HCT116 (cell line): ENCODE data around the gene IL36A. TPM values are rescaled to one million over a fixed set of nuclear protein-coding genes. Genes with fewer than 3 reads are reported as not detected.

Source experiments
- ATAC-seq: fragments of 200-7000 bp; cut with Tn5 transposase; 2 replicates; pipeline ENCODE4 v1.9.1; 2020; ENCODE audit warnings: mild to moderate bottlenecking, moderate library complexity
- BruUV-seq: library from RNA; stranded (reverse); fragments of 400-500 nt; replicated peaks from 2 replicates; lab custom pipeline; 2021; lab: Mats Ljungman, UMichigan
- CTCF ChIA-PET: fragments of 300-600 bp; sonication (Branson Sonifier 250); formaldehyde crosslinking; loops from one replicate; lab custom pipeline; 2021; ENCODE audit warnings: antibody characterized with exemption; lab: Charles Lee
- POLR2A ChIA-PET: fragments of 300-600, 350-600 bp; sonication (Branson Sonifier 250); formaldehyde crosslinking; loops from one replicate; lab custom pipeline; 2021; ENCODE audit warnings: antibody characterized with exemption; lab: Charles Lee
- RAD21 ChIA-PET, 2 experiments: fragments of 300-600 bp; sonication (Branson Sonifier 250); formaldehyde crosslinking; loops; one replicate each; lab custom pipeline; 2023; ENCODE audit warnings: low total read pairs in 2 of 2; ENCODE audit not compliant: uncharacterized antibody in 2 of 2, unreplicated experiment in 2 of 2, low non-redundant PET in 1 of 2; lab: Charles Lee
- DNase-seq: peaks from one replicate; pipeline ENCODE4 v3.0.0-alpha.2; 2010; ENCODE audit warnings: low read depth, low spot score
- H2AFZ ChIP-seq: fragments of 200-600 bp; shearing (Covaris generic), sonication (generic); 2 replicates; pipeline ENCODE4 v1.6.1; 2017; ENCODE audit warnings: low read depth, mixed run types, mixed read lengths, antibody characterized with exemption, low read length; ENCODE audit not compliant: poor library complexity, severe bottlenecking
- H3K27ac ChIP-seq: 2 replicates; pipeline ENCODE4 v1.5.1; 2012; ENCODE audit warnings: low read depth, low read length
- H3K27me3 ChIP-seq: fragments of 200-600 bp; sonication (generic); 2 replicates; pipeline ENCODE4 v1.6.1; 2016; ENCODE audit warnings: mixed run types, low read length, mixed read lengths; ENCODE audit not compliant: insufficient read depth
- H3K36me3 ChIP-seq, 2 experiments: fragments of 200-500 bp in 1 of 2; fragments of 200-600 bp in 1 of 2; sonication (Bioruptor generic) in 1 of 2; sonication (generic) in 1 of 2; 2 replicates each; pipeline versions ENCODE4 v1.5.1 to v1.6.1; 2014 to 2016; ENCODE audit warnings: low read length in 2 of 2, inconsistent platforms in 1 of 2, mixed read lengths in 1 of 2, mixed run types in 1 of 2; ENCODE audit not compliant: insufficient read depth in 2 of 2, control insufficient read depth in 1 of 2
- H3K4me1 ChIP-seq, 2 experiments: fragments of 200-600 bp in 1 of 2; sonication (generic) in 1 of 2; 2 replicates each; pipeline versions ENCODE4 v1.5.1 to v1.6.1; 2012 to 2017; ENCODE audit warnings: low read length in 2 of 2, inconsistent platforms in 1 of 2, mild to moderate bottlenecking in 1 of 2, mixed read lengths in 1 of 2, mixed run types in 1 of 2, moderate library complexity in 1 of 2; ENCODE audit not compliant: insufficient read depth in 2 of 2, control insufficient read depth in 1 of 2
- H3K4me2 ChIP-seq: fragments of 200-600 bp; sonication (generic); 2 replicates; pipeline ENCODE4 v1.6.1; 2017; ENCODE audit warnings: mixed run types, low read length, mixed read lengths
- H3K4me3 ChIP-seq, 2 experiments: fragments of 200-600 bp in 1 of 2; sonication (generic) in 1 of 2; replicated peaks in 1 of 2; 2 replicates each; pipeline ENCODE4 v1.5.1; 2011 to 2016; ENCODE audit warnings: low read length in 2 of 2, control low read depth in 1 of 2, low read depth in 1 of 2, mild to moderate bottlenecking in 1 of 2, mixed read lengths in 1 of 2, mixed run types in 1 of 2
- H3K79me2 ChIP-seq: fragments of 200-600 bp; sonication (generic); 2 replicates; pipeline ENCODE4 v1.6.1; 2017; ENCODE audit warnings: mild to moderate bottlenecking, mixed run types, low read length, moderate library complexity, mixed read lengths; ENCODE audit not compliant: insufficient read depth
- H3K9ac ChIP-seq: fragments of 200-600 bp; sonication (generic); 2 replicates; pipeline ENCODE4 v1.6.1; 2016; ENCODE audit warnings: low read length, mixed read lengths
- H3K9me2 ChIP-seq: fragments of 200-600 bp; sonication (generic), shearing (Covaris generic); 2 replicates; pipeline ENCODE4 v1.6.1; 2017; ENCODE audit warnings: mixed run types, mild to moderate bottlenecking, moderate library complexity; ENCODE audit not compliant: insufficient read depth
- H3K9me3 ChIP-seq, 2 experiments: fragments of 200-500 bp in 1 of 2; fragments of 200-600 bp in 1 of 2; sonication (Bioruptor generic) in 1 of 2; sonication (generic) in 1 of 2; 2 replicates each; pipeline ENCODE4 v1.6.1; 2014 to 2017; ENCODE audit warnings: low read length in 2 of 2, mixed read lengths in 2 of 2, inconsistent platforms in 1 of 2, low read depth in 1 of 2, mild to moderate bottlenecking in 1 of 2, mixed run types in 1 of 2, moderate library complexity in 1 of 2; ENCODE audit not compliant: control insufficient read depth in 1 of 2, insufficient read depth in 1 of 2
- H4K20me1 ChIP-seq: fragments of 200-600 bp; sonication (generic), shearing (Covaris generic); 2 replicates; pipeline ENCODE4 v1.6.1; 2017; ENCODE audit warnings: mixed run types, mild to moderate bottlenecking, moderate library complexity; ENCODE audit not compliant: insufficient read depth
- ATF3 ChIP-seq: IDR thresholded peaks from 2 replicates; pipeline ENCODE4 v1.6.1; 2012
- CTCF ChIP-seq, 3 experiments: fragments of 200-600 bp in 1 of 3; sonication (generic) in 1 of 3; IDR thresholded peaks in 2 of 3; conservative IDR thresholded peaks in 1 of 3; 2 replicates each; pipeline ENCODE4 v1.5.1; 2012 to 2017; ENCODE audit warnings: low read depth in 2 of 3, low read length in 2 of 3, antibody characterized with exemption in 1 of 3, borderline replicate concordance in 1 of 3, control low read depth in 1 of 3, mild to moderate bottlenecking in 1 of 3, mixed read lengths in 1 of 3, mixed run types in 1 of 3, moderate library complexity in 1 of 3; ENCODE audit not compliant: insufficient read depth in 1 of 3
- EZH2 ChIP-seq: fragments of 200-600 bp; sonication (generic); IDR thresholded peaks from 2 replicates; pipeline ENCODE4 v1.6.1; 2017; ENCODE audit warnings: antibody characterized with exemption, mixed run types
- RAD21 ChIP-seq: IDR thresholded peaks from 2 replicates; pipeline ENCODE4 v1.6.1; 2012; ENCODE audit warnings: low read depth, mild to moderate bottlenecking
- REST ChIP-seq: IDR thresholded peaks from 2 replicates; pipeline ENCODE4 v1.6.1; 2012; ENCODE audit warnings: low read depth
- SIN3A ChIP-seq: IDR thresholded peaks from 2 replicates; pipeline ENCODE4 v1.6.1; 2012; ENCODE audit warnings: low read depth
- SP1 ChIP-seq: IDR thresholded peaks from 2 replicates; pipeline ENCODE4 v1.6.1; 2012; ENCODE audit warnings: low read depth
- ZNF274 ChIP-seq: fragments of 200-500 bp; sonication (Bioruptor generic); IDR thresholded peaks from 2 replicates; pipeline ENCODE4 v1.6.1; 2014; ENCODE audit warnings: mild to moderate bottlenecking, low read depth, low read length, inconsistent platforms
- intact Hi-C: fragments of 100-400 bp; cut with micrococcal nuclease; formaldehyde crosslinking; loops from 2 replicates; pipeline ENCODE4 v1.10.0; 2022
- total RNA-seq: library from RNA; stranded (reverse); gene quantifications from one replicate; pipeline ENCODE4 v1.2.1, GENCODE V29; 2021; ENCODE audit not compliant: unreplicated experiment

IL36A gene
- total RNA-seq, 1 experiment from 2014 or later, result not detected

GRCh38 chr2:112957511-112957910, 47.7 kb upstream of the IL36A start:
- no peaks in the 10 kb centered on the region for H3K79me2 ChIP-seq
- ChIA-PET CTCF (interaction anchor here (1.2 kb wide), 1 partner anchor 16 kb away, joined by 3 read pairs; no protein-coding TSS in a partner anchor), POLR2A (no interaction called here), RAD21 (no interaction called here)
- no peaks in the 10 kb centered on the region for H3K9me3 ChIP-seq
- no peak overlapping the region for H3K9ac ChIP-seq
- H4K20me1 ChIP-seq, result no peaks in the 10 kb centered on the region
- DNase-seq, result no peak
- H3K27ac ChIP-seq, result no peak overlapping the region
- H3K4me1 ChIP-seq, result peaks cover 0 to 13% of the 10 kb centered on the region in 2 experiments; a peak in 1 of 4 replicates
- H2AFZ ChIP-seq, result no peak overlapping the region
- H3K36me3 ChIP-seq, result no peaks in the 10 kb centered on the region
- TF ChIP-seq CTCF (IDR thresholded peaks at IDR 0.05 in 2 of 3, conservative IDR thresholded peaks at IDR 0.05 in 1 of 3; ENCODE audit: borderline replicate concordance in 1 of 3, insufficient read depth in 1 of 3, low read depth in 2 of 3, low read length in 2 of 3), result no peak
- TF ChIP-seq ATF3, result no peak
- TF ChIP-seq ZNF274, result no peak
- TF ChIP-seq, all 23 proteins: peak for 0
- Histone ChIP-seq H3K9me2 (no peaks in the 10 kb centered on the region), H3K27me3 (no peaks in the 10 kb centered on the region), H3K4me3 (no peak overlapping the region), H3K4me2 (peak overlapping the region; percentile 18; the same call in 1 of the 2 replicates)
- ATAC-seq, result no peak
- BruUV-seq, result no TSS peak
- intact Hi-C loops, result loop anchor here (10.0 kb wide), 1 partner anchor 447 kb away; no protein-coding TSS in a partner anchor

- Histone ChIP-seq H3K4me3 (no peak overlapping the region), H3K36me3 (no peaks in the 10 kb centered on the region), H3K4me1 (peaks cover 0 to 13% of the 10 kb centered on the region in 2 experiments; a peak in 1 of 4 replicates), H3K9me3 (no peaks in the 10 kb centered on the region), H3K4me2 (peak overlapping the region; percentile 7; the same call in 1 of the 2 replicates), H3K79me2 (no peaks in the 10 kb centered on the region), H3K27me3 (no peaks in the 10 kb centered on the region), H2AFZ (peak overlapping the region; percentile 43), H4K20me1 (no peaks in the 10 kb centered on the region), H3K27ac (no peak overlapping the region), H3K9ac (no peak overlapping the region), H3K9me2 (no peaks in the 10 kb centered on the region)
- ChIA-PET RAD21 (interaction anchor here in 1 of 2 experiments (1.0 kb wide), 1 partner anchor 209 kb away, joined by 4 read pairs; no protein-coding TSS in a partner anchor), CTCF (interaction anchor here (0.6 to 1.6 kb wide), 18 partner anchors 9 to 1060 kb away, joined by 3 to 18 read pairs (median 4); partner anchors contain the start of genes CKAP2L and MERTK), POLR2A (no interaction called here)
- intact Hi-C loops, result loop anchor here (2.0 to 10.0 kb wide), 2 partner anchors 210 to 446 kb away; no protein-coding TSS in a partner anchor
- peak; percentile 95 for ATAC-seq
- peak; percentile 41 for DNase-seq
- TF ChIP-seq EZH2, result no peak
- peak; percentile 62 to 92 (median 89); a peak in 5 of 6 replicates for TF ChIP-seq CTCF (IDR thresholded peaks at IDR 0.05 in 2 of 3, conservative IDR thresholded peaks at IDR 0.05 in 1 of 3; ENCODE audit: borderline replicate concordance in 1 of 3, insufficient read depth in 1 of 3, low read depth in 2 of 3, low read length in 2 of 3)
- TF ChIP-seq RAD21, result peak; percentile 65
- TF ChIP-seq REST, result no peak
- TF ChIP-seq ZNF274, result no peak
- no peak for TF ChIP-seq SP1
- TF ChIP-seq SIN3A, result no peak
- BruUV-seq, result no TSS peak
These were observed 46.7 kb upstream of the IL36A start for GRCh38 chr2:112958428-112959108.
